HG03342 (cell line): ENCODE results near the gene UCN.
"Not testable (repeated sequence)": the region's sequence is repeated elsewhere in the genome, so short reads cannot be mapped to it uniquely, and the experiment has no call there.

Experiments
- ATAC-seq: cut with Tn5 transposase; IDR thresholded peaks from one replicate; pipeline ENCODE4 v1.9.1; 2021; ENCODE audit warnings: mild to moderate bottlenecking, moderate library complexity; ENCODE audit not compliant: unreplicated experiment

The UCN gene

GRCh38 chr2:27285481-27285880 is 22.8 kb downstream of the UCN start:
- no peak for ATAC-seq

DNA sequence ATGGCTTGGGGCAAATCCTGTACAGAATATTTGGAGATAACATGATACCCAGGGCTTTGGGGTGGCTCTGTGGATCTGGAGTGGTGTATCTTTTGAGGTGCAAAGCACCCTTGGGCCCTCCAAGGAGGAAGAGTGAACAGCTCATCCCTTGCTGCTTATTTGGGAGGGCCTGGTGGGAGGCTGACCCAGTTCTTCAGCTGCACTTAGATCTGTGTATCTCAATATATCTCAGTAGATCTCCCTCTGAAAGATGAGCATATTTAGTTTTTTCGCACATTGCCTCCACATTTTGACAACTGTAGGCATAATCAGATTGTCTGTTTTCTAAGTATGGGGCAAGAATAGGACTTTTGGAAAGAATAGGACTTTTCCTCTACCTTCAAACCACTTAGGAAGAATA is 23.2 kb downstream of the UCN start:
- no peak for ATAC-seq

DNA sequence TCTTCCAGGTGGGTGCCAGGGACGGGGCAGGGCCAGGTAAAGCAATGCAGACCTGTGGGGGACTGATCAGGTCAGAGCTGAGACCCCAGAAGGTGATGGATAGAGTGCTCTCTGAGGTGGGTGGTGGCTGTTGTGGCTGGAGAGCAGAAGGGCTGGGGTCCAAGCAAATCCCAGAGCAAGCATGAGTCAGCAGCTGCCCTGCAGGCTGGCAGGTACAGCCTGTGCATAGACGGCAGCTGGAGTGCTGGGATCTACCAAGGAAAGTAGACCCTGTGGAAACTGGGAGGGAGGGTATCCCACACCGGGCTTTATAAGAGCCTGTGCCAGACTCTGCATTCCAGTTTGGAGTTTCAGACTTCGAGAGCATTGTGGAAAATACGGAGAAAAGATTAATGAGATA is 25.4 kb downstream of the UCN start:
- no peak for ATAC-seq

DNA sequence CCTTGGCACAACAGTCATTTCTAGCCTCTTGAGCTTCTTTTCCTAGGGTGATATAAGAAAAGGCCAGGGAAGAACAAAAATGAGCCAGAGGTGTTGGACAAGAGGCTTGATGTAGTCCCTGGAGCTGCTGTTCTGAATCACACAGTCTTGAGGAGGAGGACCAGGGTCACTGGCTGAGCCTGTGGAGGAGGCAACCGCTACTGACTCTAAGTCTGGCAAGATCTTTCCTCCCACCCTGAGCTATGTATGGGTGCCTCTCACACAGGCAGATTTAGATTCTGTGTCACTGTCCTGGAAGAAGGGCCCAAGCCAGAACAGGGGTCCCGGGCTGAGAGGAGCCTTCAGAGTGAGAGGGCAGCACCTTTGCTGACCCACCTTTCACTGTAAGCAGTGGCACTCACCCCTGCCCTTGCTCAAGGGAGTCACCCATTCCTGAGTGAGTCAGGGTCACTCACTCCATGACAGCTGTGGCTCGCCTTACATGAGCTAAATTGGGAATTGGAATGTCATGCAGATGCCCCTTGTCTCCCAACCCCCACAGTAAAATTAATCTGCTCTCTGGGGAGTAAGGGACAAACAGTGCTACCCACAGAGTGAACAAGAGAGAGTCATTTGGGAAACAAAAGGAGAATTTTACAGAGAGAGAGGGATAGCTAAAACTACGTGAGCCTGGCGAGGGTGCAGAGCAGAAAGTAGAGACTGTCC is 26.2 kb downstream of the UCN start, which contains the start of gene TRIM54:
TSS of gene TRIM54 (plus strand) at position 575 of the 705 bp plus-strand sequence. CDS start 303 bp downstream, outside the sequence.
- ATAC-seq = no peak

DNA sequence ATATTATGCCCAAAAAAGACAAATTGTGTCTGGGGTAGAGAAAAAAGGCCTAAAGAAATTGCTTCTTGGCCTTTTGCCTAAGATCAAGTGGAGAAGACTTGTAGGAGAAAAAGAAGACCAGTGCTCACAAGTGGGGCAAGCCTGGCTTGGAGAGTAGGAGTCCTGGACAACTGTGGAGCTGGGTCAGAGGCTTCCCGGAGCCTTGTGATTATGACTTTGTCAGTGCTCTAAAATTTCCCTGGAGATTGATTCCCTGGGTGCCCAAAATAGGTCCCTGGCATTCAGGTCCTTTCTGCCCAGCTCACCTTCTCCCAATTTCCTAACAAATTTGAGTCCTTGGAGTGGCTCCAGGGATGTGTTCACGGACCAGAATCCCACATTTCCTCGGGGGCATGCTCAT is 26.8 kb downstream of the UCN start:
- no peak for ATAC-seq

GRCh38 chr2:27280826-27281225 is 27.4 kb downstream of the UCN start:
- ATAC-seq = no peak

DNA sequence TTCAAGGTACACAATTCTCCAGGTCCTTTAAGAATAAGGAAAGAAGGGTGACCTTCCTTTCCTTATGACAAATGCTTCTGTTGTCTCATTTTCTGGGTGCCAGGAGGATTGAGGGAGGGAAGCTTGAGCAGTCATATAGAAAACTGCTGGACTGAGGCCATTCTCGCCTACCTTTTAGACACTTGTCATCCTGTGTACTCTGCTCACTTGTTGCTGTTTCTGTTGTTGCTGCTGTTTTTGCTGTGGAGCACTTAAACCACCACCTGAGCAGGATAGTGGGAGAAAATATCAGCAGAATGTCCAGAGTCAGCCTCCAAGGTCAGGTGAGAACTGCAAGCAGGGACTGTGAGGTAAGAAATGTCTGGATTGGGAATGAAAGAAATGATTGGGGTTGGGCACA is 30.2 kb downstream of the UCN start:
- no peak for ATAC-seq

GRCh38 chr2:27275211-27276150 is 32.8 kb downstream of the UCN start, which contains the start of gene DNAJC5G:
Gene DNAJC5G (plus strand): TSS chr2:27275433. CDS start chr2:27276729, 1,296 bp downstream.
- no peak for ATAC-seq

DNA sequence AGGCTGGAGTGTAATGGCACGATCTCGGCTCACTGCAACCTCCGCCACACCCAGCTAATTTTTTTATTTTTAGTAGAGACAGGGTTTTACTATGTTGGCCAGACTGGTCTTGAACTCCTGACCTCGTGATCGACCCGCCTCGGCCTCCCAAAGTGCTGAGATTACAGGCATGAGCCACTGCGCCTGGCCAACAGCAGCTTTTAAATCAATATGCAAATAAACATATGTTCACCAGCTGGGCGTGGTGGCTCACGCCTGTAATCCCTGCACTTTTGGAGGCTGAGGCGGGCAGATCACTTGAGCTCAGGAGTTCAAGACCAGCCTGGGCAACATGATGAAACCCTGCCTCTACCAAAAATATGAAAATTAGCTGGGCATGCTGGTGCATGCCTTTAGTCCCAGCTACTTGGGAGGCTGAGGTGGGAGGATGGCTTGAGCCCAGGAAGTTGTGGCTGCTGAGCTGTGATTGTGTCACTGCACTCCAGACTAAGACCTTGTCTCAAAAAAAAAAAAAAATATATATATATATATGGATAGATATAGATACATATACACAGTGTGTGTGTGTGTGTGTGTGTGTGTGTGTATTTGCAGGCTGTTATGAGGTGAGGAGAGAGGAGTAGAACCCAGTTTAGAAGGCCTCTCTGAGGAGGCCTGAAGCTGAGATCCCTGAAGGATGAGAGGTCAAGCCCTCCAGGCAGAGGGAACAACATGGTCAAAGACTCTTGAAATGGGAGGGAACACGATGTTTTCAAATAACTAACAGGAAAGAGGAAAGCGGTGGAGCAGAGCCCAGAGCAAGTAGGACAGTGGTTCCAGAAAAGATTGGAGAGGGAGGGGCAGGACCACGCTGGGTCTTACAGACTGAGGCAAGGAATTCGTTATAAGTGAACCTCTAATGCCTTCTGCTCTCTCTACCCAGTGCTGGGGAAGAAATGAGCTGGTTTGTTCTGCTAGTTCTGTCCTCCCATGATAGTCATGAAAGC is 35.4 kb downstream of the UCN start:
- not testable (repeated sequence) for ATAC-seq

DNA sequence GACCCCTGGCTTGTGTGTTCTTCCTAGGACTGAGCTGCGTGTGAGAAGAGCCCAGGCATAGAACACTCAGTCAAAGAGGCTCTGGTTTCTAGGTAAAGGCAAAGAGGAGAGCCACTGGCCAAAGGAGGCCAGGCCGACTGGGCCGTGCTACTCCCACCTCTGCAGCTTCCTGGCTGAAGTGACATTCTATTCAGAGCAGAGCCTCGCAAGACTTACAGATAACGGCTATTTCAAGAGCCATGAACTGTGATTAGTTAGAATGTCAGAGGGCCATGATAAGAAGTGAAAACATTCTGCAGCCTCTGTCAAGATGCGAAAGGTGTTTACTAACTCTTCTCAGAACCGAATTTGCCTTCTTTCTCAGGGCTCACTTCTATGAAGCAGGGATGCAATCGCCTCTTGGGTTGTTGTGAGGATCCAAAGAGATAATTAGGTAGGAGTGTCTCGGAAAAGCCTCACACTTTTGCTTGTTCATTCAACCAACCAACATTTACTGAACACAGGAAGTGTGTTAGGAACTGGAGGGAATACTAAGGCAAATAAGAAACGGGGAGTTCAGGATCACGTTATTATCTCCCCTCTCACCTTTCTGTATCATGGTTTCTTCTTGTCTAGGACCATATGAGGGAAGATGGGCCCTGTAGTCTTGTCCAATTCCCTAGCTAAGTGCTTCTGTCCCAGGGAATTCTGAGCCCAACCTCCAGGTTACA is 36.5 kb downstream of the UCN start:
- no peak for ATAC-seq

DNA sequence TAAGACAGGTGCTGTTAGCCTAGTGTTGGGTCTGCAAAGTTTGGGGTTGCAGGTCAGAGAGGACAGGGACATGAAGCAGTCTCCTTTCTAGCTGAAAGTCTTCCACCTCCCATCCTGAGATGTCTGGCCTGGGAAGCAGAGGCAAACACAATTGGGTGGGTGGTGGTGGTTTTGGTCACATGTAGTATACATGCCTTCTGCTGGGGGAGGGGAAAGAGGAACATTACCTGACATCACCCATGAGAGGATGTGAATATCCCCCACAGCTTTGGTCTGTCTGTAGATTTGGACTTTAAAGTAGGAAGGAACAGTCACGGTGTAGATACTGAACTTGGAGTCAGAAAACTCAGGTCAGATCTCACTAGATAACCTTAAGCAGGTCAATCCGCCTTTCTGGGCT is 37.6 kb downstream of the UCN start:
- ATAC-seq = no peak

GRCh38 chr2:27270131-27270530 is 38.1 kb downstream of the UCN start:
- ATAC-seq = no peak

DNA sequence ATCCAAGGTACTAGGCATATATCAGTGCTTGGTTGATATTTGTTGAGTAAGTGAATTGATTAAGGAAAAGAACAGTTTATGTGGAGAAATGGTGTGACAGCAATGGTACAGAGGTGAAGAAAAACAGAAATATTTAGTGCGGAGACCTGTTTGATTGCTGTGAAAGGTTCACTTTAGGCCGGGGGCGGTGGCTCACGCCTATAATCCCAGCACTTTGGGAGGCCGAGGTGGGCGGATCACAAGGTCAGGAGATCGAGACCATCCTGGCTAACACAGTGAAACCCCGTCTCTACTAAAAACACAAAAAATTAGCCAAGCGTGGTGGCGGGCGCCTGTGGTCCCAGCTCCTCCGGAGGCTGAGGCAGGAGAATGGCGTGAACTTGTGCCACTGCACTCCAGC is 39.9 kb downstream of the UCN start:
- ATAC-seq = not testable (repeated sequence)

GRCh38 chr2:27265536-27265870 is 42.7 kb downstream of the UCN start:
- no peak for ATAC-seq

GRCh38 chr2:27264753-27265535 is 43.3 kb downstream of the UCN start:
- no peak for ATAC-seq

DNA sequence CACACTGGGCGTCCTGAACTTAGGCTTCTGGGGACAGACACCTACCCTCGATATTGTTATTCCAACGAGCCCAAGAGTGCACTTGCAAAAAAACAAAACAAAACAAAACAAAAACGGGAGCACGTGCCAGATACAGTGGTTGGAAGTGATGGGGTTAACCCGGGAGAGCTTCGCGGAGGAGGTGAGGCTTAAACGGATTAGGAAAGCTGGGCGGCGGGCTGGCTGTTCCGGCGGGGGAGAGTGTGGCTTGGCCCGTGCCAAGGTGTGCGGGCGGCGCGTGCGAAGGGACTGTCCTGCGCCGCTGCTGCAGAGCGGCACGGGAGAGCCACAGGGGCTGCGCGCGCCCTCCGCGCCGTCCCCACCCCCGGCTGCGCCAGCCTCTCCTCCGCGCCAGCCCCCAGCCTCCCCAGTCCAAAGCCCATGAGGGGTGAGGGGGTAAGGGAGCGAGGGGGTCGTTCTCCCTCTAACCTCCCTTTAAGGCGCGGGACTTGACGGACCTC is 43.9 kb downstream of the UCN start:
- ATAC-seq = no peak

- ATAC-seq = no peak
These were observed 44.7 kb downstream of the UCN start for GRCh38 chr2:27263287-27264252.
